H1 (cell line): Measurements from ENCODE around the gene AGBL4. TPM values are rescaled to one million over a fixed set of nuclear protein-coding genes. Genes with fewer than 3 reads are reported as not detected.

Source experiments
- polyA plus RNA-seq, 7 experiments: library from polyadenylated mRNA; depleted of rRNA in 3 of 7; stranded (reverse) in 5 of 7; unstranded in 2 of 7; fragments of >200 nt in 5 of 7; fragments of 200-250 nt in 2 of 7; gene quantifications; 1 replicate in 5 of 7; 2 replicates in 1 of 7; 4 replicates in 1 of 7; pipeline versions ENCODE4 v1.2.1 to v1.2.3, GENCODE V29; 2011 to 2013; ENCODE audit warnings: missing spikeins in 2 of 7, mixed read lengths in 2 of 7
- small RNA-seq: library from polyadenylated mRNA; stranded (forward); fragments of <200 nt; extraction: miRNeasy Mini kit (QIAGEN cat#:217004); gene quantifications from one replicate; pipeline ENCODE3, GENCODE V24; 2013; ENCODE audit not compliant: insufficient read depth
- total RNA-seq: library from RNA; stranded (reverse); fragmentation: NEBNext Ultra II Directional; extraction: Animal tissue kit (Norgen Biotek cat#: 25700); gene quantifications from 2 replicates; pipeline ENCODE4 v1.2.1, GENCODE V29; 2021

The AGBL4 gene
- total and polyA plus RNA-seq, 2 of the 8 experiments (the other 6 are each of a cell fraction or from before 2014, with no cell fraction given) = 0.41 to 0.45 TPM

Small RNA genes lying within 50 kb of the gene (small RNA-seq; reads per million reads assigned to genes)
- gene AL390023.1 = not detected

Other genes starting within 250 kb of the AGBL4 start
- 0.89 and 1.2 TPM in 2 replicates for gene ELAVL4, start 85.0 kb upstream of the AGBL4 start, total RNA-seq
- 0.21 and 0.27 TPM in 2 replicates for gene ELAVL4, start 85.0 kb upstream of the AGBL4 start, polyA plus RNA-seq (2011; rRNA removed)